HepG2 (cell line): Measurements from ENCODE around the gene SF3B6. TPM values are rescaled to one million over a fixed set of nuclear protein-coding genes. Genes with fewer than 3 reads are reported as not detected.

Source experiments
- CHD2 ChIP-seq: IDR thresholded peaks from 2 replicates; pipeline ENCODE4 v1.6.1; 2011; ENCODE audit warnings: low read depth, low read length, improper control_type of control experiment
- EEA1 ChIP-seq: sonication (generic); formaldehyde crosslinking; IDR thresholded peaks from 2 replicates; pipeline ENCODE4 v1.5.1; 2020; ENCODE audit warnings: mild to moderate bottlenecking, missing genetic modification reagents, borderline replicate concordance
- HDAC2 ChIP-seq: sonication (generic); formaldehyde crosslinking; IDR thresholded peaks from 2 replicates; pipeline ENCODE4 v1.4.0; 2020; ENCODE audit warnings: missing genetic modification reagents
- HNRNPLL ChIP-seq: fragments of 200-400 bp; formaldehyde crosslinking; IDR thresholded peaks from 2 replicates; pipeline ENCODE4 v1.6.1; 2017; ENCODE audit warnings: mild to moderate bottlenecking, low read depth, low read length; ENCODE audit not compliant: poor library complexity, severe bottlenecking
- KLF9 ChIP-seq: IDR thresholded peaks from 2 replicates; pipeline ENCODE4 v1.6.1; 2016; ENCODE audit warnings: low read depth
- MTF2 ChIP-seq: sonication (generic); formaldehyde crosslinking; IDR thresholded peaks from 2 replicates; pipeline ENCODE4 v1.5.0; 2020; ENCODE audit warnings: missing genetic modification reagents, borderline replicate concordance
- NONO ChIP-seq, 2 experiments: fragments of 450-650 bp in 1 of 2; sonication (generic) in 1 of 2; formaldehyde crosslinking in 1 of 2; IDR thresholded peaks in 1 of 2; conservative IDR thresholded peaks in 1 of 2; 2 replicates each; pipeline versions ENCODE4 v1.6.1 to v1.8.0; 2017 to 2022; ENCODE audit warnings: mild to moderate bottlenecking in 1 of 2, missing genetic modification reagents in 1 of 2, moderate library complexity in 1 of 2
- RBAK ChIP-seq: sonication (generic); formaldehyde crosslinking; IDR thresholded peaks from 2 replicates; pipeline ENCODE4 v1.5.1; 2020; ENCODE audit warnings: mild to moderate bottlenecking, missing genetic modification reagents
- SALL2 ChIP-seq: sonication (generic); formaldehyde crosslinking; IDR thresholded peaks from 2 replicates; pipeline ENCODE4 v1.8.1; 2023; ENCODE audit warnings: mild to moderate bottlenecking, missing genetic modification reagents, inconsistent platforms
- SAP130 ChIP-seq: IDR thresholded peaks from 2 replicates; pipeline ENCODE4 v1.6.1; 2016; ENCODE audit warnings: low read depth
- SIN3A ChIP-seq: IDR thresholded peaks from 2 replicates; pipeline ENCODE4 v1.6.1; 2011; ENCODE audit warnings: low read depth, mild to moderate bottlenecking, control low read depth, low read length, borderline replicate concordance
- SMAD1 ChIP-seq: sonication (generic); formaldehyde crosslinking; IDR thresholded peaks from 2 replicates; pipeline ENCODE4 v1.4.0; 2020; ENCODE audit warnings: missing genetic modification reagents, low read depth, mild to moderate bottlenecking, borderline replicate concordance
- TCF7L2 ChIP-seq: IDR thresholded peaks from 2 replicates; pipeline ENCODE4 v1.6.1; 2011; ENCODE audit warnings: mild to moderate bottlenecking, low read depth, low read length, moderate library complexity
- ZNF143 ChIP-seq: sonication (generic); formaldehyde crosslinking; IDR thresholded peaks from 2 replicates; pipeline ENCODE4 v1.4.0; 2020; ENCODE audit warnings: missing genetic modification reagents
- ZNF343 ChIP-seq: sonication (generic); formaldehyde crosslinking; IDR thresholded peaks from 2 replicates; pipeline ENCODE4 v1.4.0; 2020; ENCODE audit warnings: mild to moderate bottlenecking, missing genetic modification reagents
- ZNF562 ChIP-seq: sonication (generic); formaldehyde crosslinking; IDR thresholded peaks from 2 replicates; pipeline ENCODE4 v1.8.0; 2022; ENCODE audit warnings: missing genetic modification reagents, borderline replicate concordance
- ZNF788 ChIP-seq: sonication (generic); formaldehyde crosslinking; IDR thresholded peaks from 2 replicates; pipeline ENCODE4 v1.5.0; 2020; ENCODE audit warnings: mild to moderate bottlenecking, missing genetic modification reagents, borderline replicate concordance
- polyA plus RNA-seq, 8 experiments: library from polyadenylated mRNA; depleted of rRNA in 3 of 8; stranded (reverse) in 7 of 8; unstranded in 1 of 8; fragments of >200 nt; fragmentation: Illumina TruSeq in 4 of 8; extraction: Trizol in 4 of 8; gene quantifications; 2 replicates each; pipeline versions ENCODE4 v1.2.1 to v1.2.3, GENCODE V29; 2011 to 2016; ENCODE audit warnings: low read depth in 4 of 8, missing spikeins in 1 of 8, mixed read lengths in 1 of 8; ENCODE audit not compliant: insufficient read depth in 1 of 8
- total RNA-seq, 5 experiments: library from RNA; depleted of rRNA; stranded (reverse); fragments of >200 nt; fragmentation: Illumina TruSeq; extraction: Trizol; gene quantifications; 2 replicates each; pipeline ENCODE4 v1.2.3, GENCODE V29; 2016; ENCODE audit warnings: low read depth in 1 of 5
- TF ChIP-seq, protein P1 (sequence below): sonication (generic); formaldehyde crosslinking; IDR thresholded peaks from 2 replicates; pipeline ENCODE4 v1.4.0; 2020; ENCODE audit warnings: missing genetic modification reagents
- TF ChIP-seq, protein P2 (sequence below): fragments of 450-650 bp; IDR thresholded peaks from 2 replicates; pipeline ENCODE4 v1.6.1; 2017
- TF ChIP-seq, protein P3 (sequence below): IDR thresholded peaks from 2 replicates; pipeline ENCODE4 v1.6.1; 2016
- TF ChIP-seq, protein P4 (sequence below): conservative IDR thresholded peaks from 2 replicates; pipeline ENCODE4 v1.6.1; 2018; ENCODE audit warnings: missing genetic modification reagents
- TF ChIP-seq, protein P5 (sequence below): sonication (generic); formaldehyde crosslinking; IDR thresholded peaks from 2 replicates; pipeline ENCODE4 v1.5.1; 2020; ENCODE audit warnings: mild to moderate bottlenecking, moderate library complexity, missing genetic modification reagents

The SF3B6 gene
- total and polyA plus RNA-seq, 2 of the 13 experiments (the other 11 are each of a cell fraction or from before 2014, with no cell fraction given): 177 to 182 TPM

DNA sequence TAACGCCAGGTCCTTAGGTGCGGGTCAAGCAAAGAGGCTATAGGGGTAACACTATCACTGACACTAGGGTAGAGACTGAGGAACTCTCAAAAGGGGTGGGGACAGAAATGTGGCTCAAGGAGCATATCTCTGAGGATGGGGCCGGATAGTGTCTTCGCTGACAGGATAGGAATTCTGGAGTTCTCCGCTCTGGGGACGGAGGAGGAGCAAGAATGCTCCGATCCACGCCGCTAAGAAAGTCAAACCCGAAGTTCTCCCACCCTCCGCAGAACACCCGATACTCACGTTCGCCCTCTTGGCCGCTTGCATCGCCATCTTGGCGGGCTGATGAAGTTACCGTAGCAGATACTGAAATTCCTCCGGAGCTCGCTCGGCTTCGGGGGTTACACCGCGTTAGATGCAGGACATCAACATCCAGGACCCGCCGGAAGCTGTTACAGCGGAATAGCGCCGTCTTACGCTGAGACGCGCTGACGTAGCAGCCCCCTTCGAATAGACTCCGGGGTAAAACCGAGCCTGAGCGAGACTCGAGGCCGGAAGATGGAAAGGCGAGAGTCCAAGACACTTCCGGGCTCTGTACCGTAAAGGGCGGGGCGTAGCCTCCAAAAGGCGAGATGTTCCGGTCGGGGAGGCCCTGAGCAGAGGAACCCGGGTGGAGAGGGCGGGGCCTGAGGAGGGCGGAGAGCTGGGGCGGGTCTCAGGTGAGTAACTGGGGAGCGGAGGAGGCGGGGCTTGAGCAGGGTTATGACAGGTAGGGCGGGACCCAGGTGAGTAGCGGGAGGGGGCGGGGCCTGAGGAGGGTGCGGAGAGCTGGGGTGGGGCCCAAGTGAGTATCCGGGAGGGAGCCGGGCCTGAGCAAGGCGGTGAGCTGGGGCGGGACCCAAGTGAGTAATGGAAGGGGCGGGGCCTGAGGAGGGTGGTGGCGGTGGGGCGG lies at the start of gene SF3B6 (continued):
- TF ChIP-seq, protein P1, sequence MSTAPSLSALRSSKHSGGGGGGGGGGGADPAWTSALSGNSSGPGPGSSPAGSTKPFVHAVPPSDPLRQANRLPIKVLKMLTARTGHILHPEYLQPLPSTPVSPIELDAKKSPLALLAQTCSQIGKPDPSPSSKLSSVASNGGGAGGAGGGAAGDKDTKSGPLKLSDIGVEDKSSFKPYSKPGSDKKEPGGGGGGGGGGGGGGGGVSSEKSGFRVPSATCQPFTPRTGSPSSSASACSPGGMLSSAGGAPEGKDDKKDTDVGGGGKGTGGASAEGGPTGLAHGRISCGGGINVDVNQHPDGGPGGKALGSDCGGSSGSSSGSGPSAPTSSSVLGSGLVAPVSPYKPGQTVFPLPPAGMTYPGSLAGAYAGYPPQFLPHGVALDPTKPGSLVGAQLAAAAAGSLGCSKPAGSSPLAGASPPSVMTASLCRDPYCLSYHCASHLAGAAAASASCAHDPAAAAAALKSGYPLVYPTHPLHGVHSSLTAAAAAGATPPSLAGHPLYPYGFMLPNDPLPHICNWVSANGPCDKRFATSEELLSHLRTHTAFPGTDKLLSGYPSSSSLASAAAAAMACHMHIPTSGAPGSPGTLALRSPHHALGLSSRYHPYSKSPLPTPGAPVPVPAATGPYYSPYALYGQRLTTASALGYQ (CRISPR knock-in tag): peak; percentile 90
- TF ChIP-seq HNRNPLL (peak; percentile 90), ZNF143 (CRISPR knock-in tag) (peak; percentile 75), ZNF343 (CRISPR knock-in tag) (0 out of 2 replicates have a peak, but pooled peaks have one; percentile 67), CHD2 (no peak), MTF2 (CRISPR knock-in tag) (no peak), RBAK (CRISPR knock-in tag) (0 out of 2 replicates have a peak, but pooled peaks have one; percentile 71), HDAC2 (CRISPR knock-in tag) (peak; percentile 98), ZNF562 (CRISPR knock-in tag) (no peak), KLF9 (CRISPR knock-in tag) (peak; percentile 95; the same call in 1 of the 2 replicates), EEA1 (CRISPR knock-in tag) (no peak), SAP130 (CRISPR knock-in tag) (peak; percentile 99), SIN3A (peak; percentile 81; the same call in 1 of the 2 replicates), ZNF788 (CRISPR knock-in tag) (peak; percentile 99; the same call in 1 of the 2 replicates), TCF7L2 (no peak), SALL2 (CRISPR knock-in tag) (peak; percentile 98), NONO (IDR thresholded peaks at IDR 0.05) (no peak), NONO (CRISPR knock-in tag; conservative IDR thresholded peaks at IDR 0.05) (peak; percentile 98), SMAD1 (CRISPR knock-in tag) (peak; percentile 92; the same call in 1 of the 2 replicates)
- TF ChIP-seq, protein P2, sequence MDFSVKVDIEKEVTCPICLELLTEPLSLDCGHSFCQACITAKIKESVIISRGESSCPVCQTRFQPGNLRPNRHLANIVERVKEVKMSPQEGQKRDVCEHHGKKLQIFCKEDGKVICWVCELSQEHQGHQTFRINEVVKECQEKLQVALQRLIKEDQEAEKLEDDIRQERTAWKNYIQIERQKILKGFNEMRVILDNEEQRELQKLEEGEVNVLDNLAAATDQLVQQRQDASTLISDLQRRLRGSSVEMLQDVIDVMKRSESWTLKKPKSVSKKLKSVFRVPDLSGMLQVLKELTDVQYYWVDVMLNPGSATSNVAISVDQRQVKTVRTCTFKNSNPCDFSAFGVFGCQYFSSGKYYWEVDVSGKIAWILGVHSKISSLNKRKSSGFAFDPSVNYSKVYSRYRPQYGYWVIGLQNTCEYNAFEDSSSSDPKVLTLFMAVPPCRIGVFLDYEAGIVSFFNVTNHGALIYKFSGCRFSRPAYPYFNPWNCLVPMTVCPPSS: no peak
- TF ChIP-seq, protein P3, sequence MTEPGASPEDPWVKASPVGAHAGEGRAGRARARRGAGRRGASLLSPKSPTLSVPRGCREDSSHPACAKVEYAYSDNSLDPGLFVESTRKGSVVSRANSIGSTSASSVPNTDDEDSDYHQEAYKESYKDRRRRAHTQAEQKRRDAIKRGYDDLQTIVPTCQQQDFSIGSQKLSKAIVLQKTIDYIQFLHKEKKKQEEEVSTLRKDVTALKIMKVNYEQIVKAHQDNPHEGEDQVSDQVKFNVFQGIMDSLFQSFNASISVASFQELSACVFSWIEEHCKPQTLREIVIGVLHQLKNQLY (CRISPR knock-in tag): peak; percentile 83
- TF ChIP-seq, protein P4, sequence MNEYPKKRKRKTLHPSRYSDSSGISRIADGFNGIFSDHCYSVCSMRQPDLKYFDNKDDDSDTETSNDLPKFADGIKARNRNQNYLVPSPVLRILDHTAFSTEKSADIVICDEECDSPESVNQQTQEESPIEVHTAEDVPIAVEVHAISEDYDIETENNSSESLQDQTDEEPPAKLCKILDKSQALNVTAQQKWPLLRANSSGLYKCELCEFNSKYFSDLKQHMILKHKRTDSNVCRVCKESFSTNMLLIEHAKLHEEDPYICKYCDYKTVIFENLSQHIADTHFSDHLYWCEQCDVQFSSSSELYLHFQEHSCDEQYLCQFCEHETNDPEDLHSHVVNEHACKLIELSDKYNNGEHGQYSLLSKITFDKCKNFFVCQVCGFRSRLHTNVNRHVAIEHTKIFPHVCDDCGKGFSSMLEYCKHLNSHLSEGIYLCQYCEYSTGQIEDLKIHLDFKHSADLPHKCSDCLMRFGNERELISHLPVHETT (CRISPR knock-in tag): peak; percentile 99
- TF ChIP-seq, protein P5, sequence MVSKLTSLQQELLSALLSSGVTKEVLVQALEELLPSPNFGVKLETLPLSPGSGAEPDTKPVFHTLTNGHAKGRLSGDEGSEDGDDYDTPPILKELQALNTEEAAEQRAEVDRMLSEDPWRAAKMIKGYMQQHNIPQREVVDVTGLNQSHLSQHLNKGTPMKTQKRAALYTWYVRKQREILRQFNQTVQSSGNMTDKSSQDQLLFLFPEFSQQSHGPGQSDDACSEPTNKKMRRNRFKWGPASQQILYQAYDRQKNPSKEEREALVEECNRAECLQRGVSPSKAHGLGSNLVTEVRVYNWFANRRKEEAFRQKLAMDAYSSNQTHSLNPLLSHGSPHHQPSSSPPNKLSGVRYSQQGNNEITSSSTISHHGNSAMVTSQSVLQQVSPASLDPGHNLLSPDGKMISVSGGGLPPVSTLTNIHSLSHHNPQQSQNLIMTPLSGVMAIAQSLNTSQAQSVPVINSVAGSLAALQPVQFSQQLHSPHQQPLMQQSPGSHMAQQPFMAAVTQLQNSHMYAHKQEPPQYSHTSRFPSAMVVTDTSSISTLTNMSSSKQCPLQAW (CRISPR knock-in tag): peak; percentile 95
